Middle frontal gyrus (tissue), 1 donor: ENCODE results near the gene LY6G5C.

Experiments
- DNase-seq: peaks from one replicate; pipeline ENCODE4 v3.0.0-alpha.2; 2015; ENCODE audit warnings: low spot score; ENCODE audit errors: extremely low spot score

Gene LY6G5C

DNA sequence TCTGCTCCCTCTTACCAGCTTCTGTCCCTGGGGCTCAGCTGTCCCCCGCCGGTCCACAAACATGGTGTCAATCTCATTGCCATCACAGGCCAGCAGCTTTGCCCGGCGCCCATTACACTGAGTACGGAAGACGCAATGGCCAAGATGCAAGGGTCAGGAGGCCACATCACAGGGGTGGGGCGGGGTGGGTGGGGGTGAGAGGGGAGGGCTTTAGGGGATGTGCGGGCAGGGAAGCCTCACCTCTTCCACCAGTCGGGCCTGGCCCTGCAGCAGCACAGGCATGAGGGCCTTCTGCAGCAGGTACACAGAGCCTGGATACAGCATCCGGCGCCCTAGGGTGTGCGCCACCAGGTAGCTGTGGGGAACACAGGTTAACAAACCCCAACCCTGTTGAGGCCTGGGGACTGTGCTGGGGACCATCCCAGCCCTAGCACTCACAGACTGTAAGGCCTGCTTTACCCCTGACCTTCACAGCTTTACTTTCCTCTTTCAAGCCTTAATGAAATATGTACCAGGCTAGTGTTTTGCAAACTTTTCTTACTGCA lies 10.8 kb upstream of the LY6G5C start:
- no peak for DNase-seq

DNA sequence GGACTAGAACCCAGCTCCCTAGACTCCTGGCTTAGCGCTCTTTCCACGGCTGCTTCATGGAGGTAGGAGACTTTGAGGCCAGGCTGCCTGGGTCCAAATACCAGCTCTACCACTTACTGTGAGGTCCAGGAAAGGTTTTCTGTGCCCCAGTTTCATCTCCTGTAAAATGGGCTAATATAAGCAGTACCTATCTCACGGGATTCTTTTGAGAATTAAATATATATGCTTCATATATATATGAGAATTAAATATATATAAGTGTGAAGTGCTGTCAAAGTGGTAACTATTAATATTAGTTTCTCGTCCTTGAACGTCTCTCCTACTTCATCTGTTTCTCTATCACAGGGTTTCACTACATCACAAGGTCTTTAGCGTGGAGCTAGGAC lies 10.2 kb upstream of the LY6G5C start:
- DNase-seq, result no peak

DNA sequence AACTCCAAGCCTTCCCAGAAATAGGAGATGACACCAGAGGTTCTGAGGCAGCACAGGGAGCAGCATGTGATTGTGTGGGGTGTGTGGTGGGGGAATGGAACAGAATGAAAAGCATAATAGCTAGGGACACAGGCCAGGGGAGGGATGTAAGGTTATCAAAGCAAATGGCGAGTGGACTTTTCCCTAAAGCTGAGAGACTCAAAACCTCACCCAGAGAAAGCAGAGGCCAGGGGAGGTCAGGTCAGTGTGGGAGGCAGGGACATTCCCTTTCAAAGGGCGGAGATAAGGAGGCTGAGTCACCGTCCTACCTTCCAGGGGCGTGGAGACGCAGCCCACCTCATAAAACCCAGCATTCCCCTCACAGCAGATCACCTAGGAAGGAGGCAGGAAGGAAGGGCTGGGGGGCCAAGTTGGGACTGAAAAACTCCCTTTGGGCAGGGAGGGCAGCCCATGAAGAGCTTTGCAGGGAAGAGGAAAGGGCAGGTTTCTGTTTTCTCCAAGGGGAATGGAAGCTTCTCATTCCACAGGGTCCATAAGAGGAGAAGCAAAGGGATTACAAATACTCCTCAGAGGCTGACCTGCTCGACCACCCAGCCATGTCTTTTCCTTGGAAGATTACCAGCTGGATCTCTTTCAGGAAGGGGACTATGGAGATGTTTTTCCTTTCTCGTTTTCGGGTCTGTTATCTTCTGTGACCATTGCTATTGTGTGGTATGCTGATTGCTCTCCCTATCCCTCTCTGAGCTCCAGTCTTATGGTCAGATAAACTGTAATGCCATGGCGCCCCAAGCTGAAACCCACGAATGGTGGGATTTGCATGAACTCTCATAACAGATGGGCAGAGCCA lies 9.6 kb upstream of the LY6G5C start:
- DNase-seq, result no peak

GRCh38 chr6:31689249-31690110 lies 8.6 kb upstream of the LY6G5C start:
- DNase-seq, result no peak

GRCh38 chr6:31687860-31688693 lies 7.2 kb upstream of the LY6G5C start:
- no peak for DNase-seq

- no peak for DNase-seq
Observed at GRCh38 chr6:31687321-31687720, 6.5 kb upstream of the LY6G5C start.

GRCh38 chr6:31686483-31686882 lies 5.6 kb upstream of the LY6G5C start:
- no peak for DNase-seq

GRCh38 chr6:31683591-31683990 lies 2.7 kb upstream of the LY6G5C start:
- DNase-seq, result no peak

- no peak for DNase-seq
Observed at GRCh38 chr6:31681135-31681671, 336 bp upstream of the LY6G5C start.

- no peak for DNase-seq
Observed at GRCh38 chr6:31677955-31678354, 2.9 kb downstream of the LY6G5C start.

DNA sequence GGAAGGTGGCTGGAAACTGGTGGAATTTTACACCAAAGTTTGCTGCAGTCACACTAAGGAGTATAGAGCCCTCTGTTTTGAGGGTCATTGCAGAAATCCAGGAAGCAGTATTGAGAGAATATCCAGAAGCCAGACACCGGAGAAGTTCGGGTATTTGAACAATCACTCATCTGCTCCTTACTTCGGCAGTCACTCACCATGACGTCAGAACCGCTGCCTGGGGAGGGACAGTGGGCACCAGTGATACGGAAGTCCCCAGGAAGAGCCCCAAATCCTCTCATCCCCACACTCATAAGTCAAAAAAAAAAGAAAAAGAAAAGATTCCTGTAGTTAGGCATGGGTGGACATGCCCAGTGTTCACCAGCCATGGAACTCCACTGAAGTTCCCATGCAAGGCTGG lies 4.0 kb downstream of the LY6G5C start:
- DNase-seq, result no peak

- no peak for DNase-seq
Observed at GRCh38 chr6:31676322-31676903, 4.5 kb downstream of the LY6G5C start.

- no peak for DNase-seq
Observed at GRCh38 chr6:31669676-31670075, 11.2 kb downstream of the LY6G5C start, which contains the start of gene LY6G5B. LY6G5B (plus strand) TSS chr6:31669976; CDS start chr6:31670951, 975 bp downstream.

DNA sequence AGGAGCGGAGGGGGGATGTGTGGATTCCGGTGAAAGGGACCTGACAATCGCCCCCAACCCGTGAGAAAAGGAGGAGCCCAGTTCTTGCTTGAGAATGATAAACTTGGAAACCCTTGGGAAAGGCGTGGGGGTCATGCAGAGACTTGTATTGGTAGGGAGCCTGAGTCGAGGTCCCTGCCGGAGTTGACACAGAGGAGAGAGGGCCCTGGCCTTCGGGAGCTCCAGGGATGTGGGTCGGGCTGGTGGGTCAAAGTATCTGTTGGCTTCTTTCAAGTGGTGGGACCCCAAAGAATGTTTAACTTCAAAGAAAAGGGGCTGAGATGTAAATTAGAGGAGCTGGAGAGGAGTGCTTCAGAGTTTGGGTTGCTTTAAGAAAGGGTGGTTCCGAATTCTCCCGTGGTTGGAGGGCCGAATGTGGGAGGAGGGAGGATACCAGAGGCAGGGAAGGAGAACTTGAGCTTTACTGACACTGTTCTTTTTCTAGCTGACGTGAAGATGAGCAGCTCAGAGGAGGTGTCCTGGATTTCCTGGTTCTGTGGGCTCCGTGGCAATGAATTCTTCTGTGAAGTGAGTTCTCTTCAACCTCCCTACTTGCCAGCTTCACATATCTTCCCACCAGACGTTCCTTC lies 14.4 kb downstream of the LY6G5C start:
- no peak for DNase-seq

DNA sequence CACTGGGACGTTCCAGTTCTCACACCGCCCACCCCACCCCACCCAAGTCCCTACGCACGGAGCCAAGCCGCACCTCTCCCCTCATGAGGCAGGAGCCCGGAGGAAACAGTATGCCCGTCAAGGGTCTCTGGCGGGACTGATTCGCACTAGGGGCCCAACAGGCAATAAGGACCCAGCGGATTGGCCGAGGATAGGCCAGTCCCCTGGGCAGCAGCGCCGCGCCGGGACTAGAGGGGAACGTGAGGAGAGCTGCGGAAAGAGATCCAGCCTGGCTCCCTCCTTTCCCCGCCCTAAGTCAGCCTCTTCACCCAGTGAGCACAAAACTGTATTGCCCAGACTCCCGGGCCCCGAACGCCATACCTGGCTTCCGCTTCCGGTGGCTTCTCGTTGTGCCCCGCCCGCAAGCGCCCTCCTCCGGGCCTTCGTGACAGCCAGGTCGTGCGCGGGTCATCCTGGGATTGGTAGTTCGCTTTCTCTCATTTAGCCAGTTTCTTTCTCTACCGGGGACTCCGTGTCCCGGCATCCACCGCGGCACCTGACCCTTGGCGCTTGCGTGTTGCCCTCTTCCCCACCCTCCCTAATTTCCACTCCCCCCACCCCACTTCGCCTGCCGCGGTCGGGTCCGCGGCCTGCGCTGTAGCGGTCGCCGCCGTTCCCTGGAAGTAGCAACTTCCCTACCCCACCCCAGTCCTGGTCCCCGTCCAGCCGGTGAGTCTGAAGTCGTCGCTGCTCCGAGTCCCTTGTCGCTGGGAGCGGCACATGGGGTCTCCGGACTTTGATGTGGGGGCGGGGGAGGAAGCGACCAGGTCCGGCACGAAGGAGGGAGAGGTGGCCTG lies 15.1 kb downstream of the LY6G5C start, which contains the start of gene CSNK2B:
Gene CSNK2B, plus strand, starts transcription at position 580 of the 836 bp plus-strand sequence. CDS start 752 bp downstream, outside the sequence.
- peak; percentile 99 for DNase-seq

DNA sequence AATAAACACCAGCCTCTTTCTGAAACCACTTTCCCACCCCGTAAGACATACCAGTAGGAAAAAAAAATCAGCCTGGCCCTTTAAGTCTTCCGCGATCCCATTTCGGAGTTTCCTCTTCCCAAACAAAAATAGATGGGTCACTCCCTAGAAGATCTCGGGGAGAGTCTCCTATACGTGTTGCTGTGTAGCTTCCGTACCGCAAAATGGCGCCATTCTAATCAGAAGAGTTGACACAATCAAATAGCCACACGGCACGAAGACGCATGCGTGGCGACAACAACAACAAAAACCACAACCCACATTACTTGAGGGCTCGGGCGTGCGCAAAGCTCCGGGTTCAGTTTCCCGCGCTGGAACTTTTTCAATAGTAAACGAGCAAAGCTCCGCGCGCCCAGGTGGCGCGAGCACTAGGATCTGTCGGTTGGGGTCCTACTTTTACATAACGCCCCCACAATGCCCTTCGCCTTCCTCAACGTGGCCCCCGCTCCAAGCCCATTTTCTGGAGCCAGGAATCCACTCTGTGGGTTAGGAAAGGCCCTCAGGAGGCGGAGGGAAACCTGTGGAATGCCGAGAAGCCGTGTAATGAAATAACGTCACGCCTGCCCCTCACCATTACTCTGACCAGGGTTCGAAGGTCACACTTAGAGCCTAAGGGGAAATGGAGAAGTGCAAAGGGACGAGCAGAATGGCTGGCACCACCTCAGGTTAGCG lies 15.9 kb downstream of the LY6G5C start, which contains the start of gene GPANK1:
Gene GPANK1, minus strand, starts transcription at position 208 of the 711 bp plus-strand sequence. CDS start 519 bp downstream, outside the sequence.
- DNase-seq, result peak; percentile 93

DNA sequence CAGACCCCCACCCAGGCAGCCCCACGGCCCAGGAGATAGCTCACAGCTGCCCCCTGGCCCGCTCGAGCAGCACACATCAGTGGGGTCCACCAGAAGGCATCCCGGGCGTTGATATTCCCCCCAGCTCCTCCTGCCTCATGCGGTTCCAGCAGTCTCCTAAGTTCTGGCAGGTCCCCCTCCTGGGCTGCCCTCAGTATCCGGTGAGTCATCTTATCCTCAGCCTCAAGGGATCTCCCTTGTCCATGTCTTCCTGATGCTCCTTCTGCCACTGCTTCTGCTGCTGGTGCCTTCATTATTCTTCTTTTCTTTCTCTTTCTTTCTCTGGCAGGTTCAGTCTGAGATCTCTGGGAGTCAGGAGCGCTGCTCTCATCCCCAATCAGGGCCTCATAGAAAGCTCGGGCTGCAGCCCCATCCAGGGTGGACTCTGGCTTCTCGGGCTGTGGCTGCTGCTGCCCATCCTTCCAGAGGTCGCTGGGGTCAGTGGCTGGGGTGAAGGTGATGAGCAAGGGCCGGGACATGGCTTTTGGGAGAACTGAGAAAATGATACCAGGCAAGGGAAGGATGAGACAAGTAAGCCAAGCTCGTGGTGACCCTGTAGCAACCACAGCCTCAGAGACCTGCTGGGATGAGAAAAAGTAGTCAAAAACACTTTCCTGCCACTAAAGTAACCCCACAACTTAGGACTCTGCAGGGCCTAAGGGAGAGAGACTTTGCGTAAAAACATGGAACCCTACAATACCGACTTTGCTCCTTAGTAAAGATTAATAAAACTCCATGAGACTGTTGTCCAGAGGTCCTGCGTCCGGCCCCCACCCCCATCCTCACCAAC lies 16.7 kb downstream of the LY6G5C start:
- no peak for DNase-seq
